HG02642 (cell line): ENCODE measurements around the gene PSEN1.
"Not testable (repeated sequence)": the region's sequence is repeated elsewhere in the genome, so short reads cannot be mapped to it uniquely, and the experiment has no call there.

Experiments
- ATAC-seq: cut with Tn5 transposase; IDR thresholded peaks from one replicate; pipeline ENCODE4 v1.9.1; 2021; ENCODE audit warnings: mild to moderate bottlenecking; ENCODE audit not compliant: unreplicated experiment, poor library complexity

Gene PSEN1

DNA sequence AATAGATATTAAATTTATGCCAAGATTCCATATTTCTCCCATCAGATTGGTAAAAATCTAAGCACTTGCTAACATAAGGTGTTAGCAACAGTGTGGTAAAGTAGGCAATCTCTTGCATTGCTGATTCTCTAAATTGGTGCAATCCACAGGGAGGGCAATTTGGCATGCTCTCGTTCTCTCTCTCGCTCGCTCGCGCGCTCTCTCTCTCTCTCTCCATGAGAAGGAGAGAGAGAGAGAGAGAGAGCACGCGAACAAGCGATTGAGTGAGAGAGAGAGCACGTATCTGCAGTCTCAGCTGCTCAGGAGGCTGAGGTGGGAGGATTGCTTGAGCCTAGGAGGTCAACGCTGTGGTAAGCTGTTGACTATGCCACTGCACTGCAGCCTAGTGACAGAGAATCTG, 25.9 kb downstream of the PSEN1 start:
- ATAC-seq: no peak

DNA sequence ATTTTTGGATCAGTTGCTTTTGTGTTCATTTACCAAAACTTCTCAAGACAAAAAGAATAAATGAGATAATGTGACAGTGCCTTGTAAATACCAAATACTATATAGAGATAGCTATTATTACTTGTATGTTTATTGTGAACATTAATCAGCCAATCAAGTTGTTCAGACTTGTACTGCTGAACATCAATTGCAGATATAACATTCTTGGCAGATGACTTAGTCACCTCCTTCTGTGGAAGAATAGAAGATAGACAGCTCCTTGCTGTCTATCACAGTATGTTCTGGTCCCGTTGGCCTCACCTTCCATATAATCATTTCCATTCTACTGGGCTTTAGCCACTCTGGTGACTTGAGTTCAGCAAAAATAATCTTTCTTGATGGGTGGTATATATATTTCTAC, 30.1 kb downstream of the PSEN1 start:
- no peak for ATAC-seq

DNA sequence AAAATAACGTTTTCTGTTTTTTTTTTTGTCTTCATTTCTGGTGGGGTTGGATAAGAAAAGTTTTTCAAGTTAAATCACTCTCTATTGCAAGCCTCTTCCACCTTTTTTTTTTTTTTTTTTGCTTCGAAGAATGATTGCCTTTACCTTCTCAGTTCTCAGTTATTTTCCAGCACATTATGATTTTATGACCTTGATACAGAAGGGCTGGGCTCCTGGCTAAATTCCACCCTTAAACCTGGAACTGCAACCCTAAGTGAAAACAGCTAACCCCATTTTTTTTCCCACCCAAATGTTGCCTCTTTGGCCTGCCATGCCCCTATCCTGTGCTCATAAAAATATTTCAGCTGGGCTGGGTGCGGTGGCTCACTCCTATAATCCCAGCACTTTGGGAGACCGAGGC, 31.4 kb downstream of the PSEN1 start:
- no peak for ATAC-seq

DNA sequence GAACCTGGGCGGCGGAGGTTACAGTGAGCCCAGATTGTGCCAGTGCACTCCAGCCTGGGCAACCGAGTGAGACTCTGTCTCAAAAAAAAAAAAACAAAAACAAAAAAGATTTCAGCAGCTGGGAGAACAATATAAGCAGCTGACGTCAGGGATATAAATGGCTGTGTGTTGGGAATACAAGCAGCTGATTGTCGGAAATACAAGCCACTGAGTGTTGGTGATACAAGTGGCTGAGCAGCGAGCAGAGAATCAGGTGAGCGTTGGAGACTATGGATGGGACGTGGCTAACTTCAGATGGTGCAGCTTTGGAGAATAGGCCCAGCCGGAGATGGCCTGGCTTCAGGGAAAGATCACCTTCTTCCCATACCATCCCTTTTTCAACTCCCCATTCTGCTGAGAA, 32.0 kb downstream of the PSEN1 start:
- ATAC-seq: no peak

GRCh38 chr14:73168691-73169090, 32.4 kb downstream of the PSEN1 start:
- ATAC-seq: no peak

- ATAC-seq: not testable (repeated sequence)
Observed at GRCh38 chr14:73169855-73170254, 33.5 kb downstream of the PSEN1 start.

- no peak for ATAC-seq
Observed at GRCh38 chr14:73170686-73171085, 34.4 kb downstream of the PSEN1 start.

DNA sequence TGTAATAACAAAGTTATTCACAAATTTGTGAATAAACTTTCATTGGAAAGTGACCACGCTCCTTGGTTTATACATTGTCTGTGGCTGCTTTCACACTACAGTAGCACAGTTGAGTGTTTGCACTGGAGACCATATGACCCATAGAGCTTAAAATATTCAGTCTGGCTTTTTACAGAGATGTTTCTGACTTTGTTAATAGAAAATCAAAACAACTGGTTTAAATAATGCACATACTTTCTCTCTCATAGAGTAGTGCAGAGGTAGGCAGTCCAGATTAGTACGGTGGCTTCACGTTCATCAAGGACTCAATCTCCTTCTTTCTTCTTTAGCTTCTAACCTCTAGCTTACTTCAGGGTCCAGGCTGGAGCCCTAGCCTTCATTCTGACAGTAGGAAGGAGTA, 36.2 kb downstream of the PSEN1 start:
- ATAC-seq: no peak

- ATAC-seq: no peak
Observed at GRCh38 chr14:73173092-73173735, 36.9 kb downstream of the PSEN1 start.

GRCh38 chr14:73176685-73177084, 40.4 kb downstream of the PSEN1 start:
- ATAC-seq: no peak

DNA sequence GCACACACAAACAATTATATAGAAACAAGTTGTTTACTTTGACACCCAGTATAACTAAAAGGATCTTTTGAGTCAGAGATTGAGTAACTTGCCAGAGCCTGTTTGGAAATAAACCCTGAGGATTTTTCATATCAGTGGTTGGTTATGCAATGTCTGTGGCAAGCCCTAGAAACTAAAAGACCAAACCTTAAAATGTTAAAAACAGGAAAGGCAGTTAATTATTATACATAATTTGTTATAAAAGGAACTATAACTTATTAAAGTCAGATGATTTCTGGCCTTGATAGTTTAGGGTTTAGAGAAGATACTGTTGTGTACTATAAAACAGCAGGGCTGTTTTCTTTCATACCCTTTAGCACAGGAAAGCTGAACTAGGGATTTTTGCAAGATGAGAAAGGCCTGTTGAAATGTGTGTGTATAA, 44.1 kb downstream of the PSEN1 start:
- ATAC-seq: no peak

- ATAC-seq: not testable (repeated sequence)
Observed at GRCh38 chr14:73180969-73181368, 44.7 kb downstream of the PSEN1 start.

- no peak for ATAC-seq
Observed at GRCh38 chr14:73188501-73188911, 52.2 kb downstream of the PSEN1 start.

DNA sequence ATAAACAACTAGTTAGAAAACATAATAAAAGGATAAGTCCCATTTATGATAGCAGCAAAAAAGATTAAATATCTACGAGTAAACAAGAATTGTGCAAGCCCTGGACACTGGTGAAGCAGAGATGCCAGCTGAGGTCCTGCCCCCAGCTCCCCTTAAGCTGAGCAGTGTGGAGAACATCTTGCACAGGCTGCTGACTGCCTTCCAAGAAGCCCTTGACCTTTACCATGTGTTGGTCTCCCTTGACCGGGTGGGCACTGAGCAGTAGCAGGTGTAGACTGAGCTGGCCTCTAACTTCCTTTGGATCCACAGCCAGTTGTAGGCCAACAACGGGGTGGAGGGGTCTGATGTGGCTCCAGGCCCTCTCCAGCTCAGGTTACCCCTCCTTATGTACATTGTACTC, 53.3 kb downstream of the PSEN1 start:
- ATAC-seq: no peak

DNA sequence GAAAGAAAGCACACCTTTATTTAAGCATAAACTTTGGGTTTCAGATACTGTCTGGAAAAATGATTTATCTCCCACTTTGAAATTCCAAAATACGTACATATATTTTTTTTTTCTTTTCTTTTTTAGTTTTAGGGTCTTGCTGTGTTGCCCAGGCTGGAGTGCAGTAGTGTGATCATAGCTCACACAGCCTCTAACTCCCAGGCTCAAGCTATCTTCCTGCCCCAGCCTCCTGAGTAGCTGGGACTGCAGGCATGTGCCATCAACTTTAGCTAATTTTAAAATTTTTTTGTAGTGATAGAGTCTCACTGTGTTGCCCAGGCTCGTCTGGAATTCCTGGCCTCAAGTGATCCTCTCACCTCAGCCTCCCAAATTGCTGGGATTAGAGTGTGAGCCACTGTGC, 55.1 kb downstream of the PSEN1 start:
- ATAC-seq: no peak

GRCh38 chr14:73194306-73194705, 58.0 kb downstream of the PSEN1 start:
- not testable (repeated sequence) for ATAC-seq

DNA sequence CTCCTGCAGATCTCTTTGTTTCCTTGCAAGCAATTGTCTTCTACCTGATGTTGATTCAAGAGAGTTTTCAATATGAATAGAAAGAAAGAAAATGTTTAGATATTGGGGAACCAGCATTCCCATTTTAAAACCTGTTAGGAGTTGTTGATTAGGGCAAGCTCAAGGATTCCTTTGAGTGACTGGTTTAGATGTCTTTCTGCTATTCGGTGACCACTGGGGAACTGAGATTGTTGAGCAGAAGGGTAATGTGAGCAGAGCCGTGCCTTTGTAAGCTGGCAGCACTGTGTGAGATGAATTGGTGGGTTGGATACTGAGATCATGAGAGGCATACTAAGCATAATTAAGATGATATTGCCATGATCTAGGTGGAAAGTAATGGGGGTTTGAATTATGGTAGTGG, 61.9 kb downstream of the PSEN1 start:
- ATAC-seq: no peak

DNA sequence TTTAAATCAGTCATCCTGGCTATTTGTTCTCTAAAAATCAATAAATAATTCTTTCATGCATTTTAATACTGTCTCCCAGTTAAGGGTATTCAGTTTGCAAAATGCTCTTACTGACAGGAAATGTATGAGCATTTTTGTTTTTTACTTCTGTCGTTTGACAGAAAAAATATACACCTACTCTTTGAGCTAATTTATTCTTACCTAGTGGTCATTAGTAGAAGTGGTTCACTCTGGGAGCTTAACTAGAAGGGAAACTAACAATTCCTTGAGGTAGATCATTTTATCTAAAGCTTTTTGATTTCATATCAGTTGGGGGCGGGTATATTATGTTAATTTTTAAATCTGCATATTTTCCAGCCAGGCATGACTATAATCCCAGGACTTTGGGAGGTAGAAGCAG, 67.2 kb downstream of the PSEN1 start:
- no peak for ATAC-seq

- ATAC-seq: no peak
Observed at GRCh38 chr14:73207615-73208014, 71.3 kb downstream of the PSEN1 start.

DNA sequence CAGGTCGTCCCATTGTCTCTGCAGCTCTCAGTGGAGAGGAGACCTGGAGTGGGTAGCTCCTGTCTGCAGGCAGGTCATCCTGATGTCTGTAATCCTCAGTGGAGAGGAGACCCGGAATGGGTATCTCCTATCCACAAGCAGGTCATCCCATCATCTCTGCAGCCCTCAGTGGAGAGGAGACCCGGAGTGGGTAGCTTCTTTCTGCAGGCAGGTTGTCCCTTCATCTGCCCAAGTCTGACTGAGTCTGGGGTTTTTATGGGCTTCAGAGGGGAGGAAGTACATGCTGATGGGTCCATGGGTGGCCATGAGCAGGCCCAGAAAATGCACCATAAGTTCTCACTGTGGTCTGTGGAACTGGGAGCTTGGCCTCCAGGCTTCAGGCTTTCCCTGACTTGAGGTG, 72.1 kb downstream of the PSEN1 start:
- no peak for ATAC-seq

- no peak for ATAC-seq
Observed at GRCh38 chr14:73208846-73209245, 72.5 kb downstream of the PSEN1 start.

DNA sequence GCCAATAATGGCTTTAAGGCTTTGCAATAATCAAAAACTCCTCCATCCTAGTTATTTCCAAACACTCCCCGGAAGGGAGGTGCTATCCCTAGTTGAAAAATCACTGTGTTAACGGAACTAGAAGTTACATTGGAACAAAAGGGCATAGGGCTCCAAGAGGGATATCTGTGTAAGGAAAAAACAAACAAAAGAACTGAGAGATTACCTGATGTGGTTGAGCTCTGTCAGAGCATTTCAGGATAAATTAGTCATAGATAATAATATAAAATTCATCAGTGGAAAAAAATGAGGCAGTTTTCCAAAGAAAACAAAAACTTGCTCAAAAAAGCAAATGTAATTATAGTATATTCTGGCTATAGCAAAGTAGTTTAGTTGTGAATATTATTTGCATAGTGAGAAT, 73.6 kb downstream of the PSEN1 start:
- ATAC-seq: no peak
